Esophagus squamous epithelium (tissue), 5 donors: ENCODE data around the gene SH2D1A. TPM values are rescaled to one million over a fixed set of nuclear protein-coding genes. Genes with fewer than 3 reads are reported as not detected.

Source experiments
- DNase-seq: peaks from one replicate; lab custom pipeline; 2025; lab: John Stamatoyannopoulos, UW
- H3K27ac ChIP-seq, 4 donors: fragments of 200-600 bp; sonication (generic); one replicate each; pipeline ENCODE4 v1.5.1; 2016 to 2019; ENCODE audit warnings: mild to moderate bottlenecking in 1 of 4
- H3K27me3 ChIP-seq, 4 donors: fragments of 200-600 bp; sonication (generic); 1 replicate in 3 of 4; 2 replicates in 1 of 4; pipeline versions ENCODE4 v1.5.1 to v1.6.0; 2017 to 2021; ENCODE audit warnings: antibody characterized with exemption in 1 of 4
- H3K36me3 ChIP-seq, 3 donors: fragments of 200-600 bp; sonication (generic); one replicate each; pipeline ENCODE4 v1.5.1; 2016 to 2019
- H3K4me1 ChIP-seq, 3 donors: fragments of 200-600 bp; sonication (generic); one replicate each; pipeline ENCODE4 v1.5.1; 2017 to 2019
- H3K4me3 ChIP-seq, 4 donors: fragments of 200-600 bp; sonication (generic); 1 replicate in 3 of 4; 2 replicates in 1 of 4; pipeline ENCODE4 v1.5.1; 2016 to 2019; ENCODE audit warnings: mild to moderate bottlenecking in 2 of 4, moderate library complexity in 1 of 4
- H3K9me3 ChIP-seq, 3 donors: fragments of 200-600 bp; sonication (generic); one replicate each; pipeline ENCODE4 v1.5.1; 2016 to 2019
- CTCF ChIP-seq, 6 experiments: fragments of 450-650 bp in 4 of 6; fragments of 200-600 bp in 2 of 6; sonication (generic) in 2 of 6; IDR thresholded peaks; one replicate each; pipeline ENCODE4 v1.5.1; 2016 to 2019; ENCODE audit warnings: antibody characterized with exemption in 6 of 6, mild to moderate bottlenecking in 4 of 6, moderate library complexity in 4 of 6
- POLR2A ChIP-seq, 4 donors: fragments of 450-650 bp; IDR thresholded peaks; one replicate each; pipeline ENCODE4 v1.6.1; 2017; ENCODE audit warnings: antibody characterized with exemption in 4 of 4, mild to moderate bottlenecking in 4 of 4, moderate library complexity in 3 of 4
- WGBS, 2 donors: methylation state at CpG; one replicate each; pipeline ENCODE4 v1.1.5; 2018; 5-methylcytosine and 5-hydroxymethylcytosine counted together
- intact Hi-C: fragments of 100-400 bp; cut with DNase I; formaldehyde crosslinking; loops from one replicate; pipeline ENCODE4 v1.15.0; 2022
- total RNA-seq, 4 donors: library from RNA; depleted of rRNA; stranded (reverse); fragments of >200 nt; gene quantifications; one replicate each; pipeline ENCODE4 v1.1.0, GENCODE V29; 2016
- donor health status: DM: yes; HTN: yes; CAD: no.

SH2D1A gene
- total RNA-seq, 4 donors from 2014 or later: 0.53 to 2.1 (median 1.4) TPM; not detected in 1

- WGBS, 2 donors: 21 to 50% methylated on average over 1 of the region's 1 CpG
- TF ChIP-seq POLR2A (IDR thresholded peaks at IDR 0.05): no peak
- DNase-seq: no peak
- no peaks in the 10 kb centered on the region for H3K36me3 ChIP-seq
- intact Hi-C loops: no loop called here
- H3K27ac ChIP-seq: no peak overlapping the region
- H3K4me1 ChIP-seq: no peaks in the 10 kb centered on the region
- H3K4me3 ChIP-seq: no peak overlapping the region
- no peaks in the 10 kb centered on the region for H3K27me3 ChIP-seq
- no peaks in the 10 kb centered on the region for H3K9me3 ChIP-seq
Measured at GRCh38 chrX:124337916-124338315, 8.4 kb upstream of the SH2D1A start.

DNA sequence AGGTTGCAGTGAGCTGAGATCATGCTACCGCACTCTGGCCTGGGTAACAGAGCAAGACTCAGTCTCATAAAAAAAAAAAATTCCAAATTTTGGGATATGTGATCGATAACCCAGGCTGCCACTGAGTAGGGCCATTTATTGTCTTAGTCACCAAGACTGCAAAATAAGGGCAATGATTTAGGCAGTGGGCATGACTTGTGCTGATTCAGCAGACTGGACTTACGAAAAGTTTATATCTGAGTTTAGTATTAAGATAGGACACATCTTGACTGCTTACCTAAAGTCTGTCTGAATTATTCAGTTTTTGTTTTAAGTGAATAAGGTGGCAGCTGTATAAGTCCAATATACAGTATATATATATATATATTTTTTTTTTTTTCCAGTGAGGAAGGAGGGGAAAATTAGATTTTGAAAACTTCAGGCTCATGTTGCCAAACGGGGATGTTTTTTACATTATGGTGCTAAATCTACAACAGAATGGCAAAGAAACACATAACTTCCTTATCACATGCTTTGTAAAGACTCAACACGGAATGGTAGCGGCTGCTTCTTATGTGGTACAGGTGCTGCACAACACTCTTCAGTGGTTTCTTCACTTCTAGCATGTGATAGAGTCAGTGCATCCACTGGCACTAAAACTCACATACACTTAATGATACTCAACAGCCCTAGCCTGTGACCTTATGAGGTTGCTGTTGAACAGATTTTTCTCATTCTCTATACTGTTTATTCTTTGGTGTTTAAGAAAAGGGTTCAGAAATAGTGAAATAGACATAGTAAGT is 7.4 kb upstream of the SH2D1A start:
- no peaks in the 10 kb centered on the region for H3K4me1 ChIP-seq
- no peaks in the 10 kb centered on the region for H3K27me3 ChIP-seq
- 79 to 90% methylated on average over 6 of the region's 6 CpGs for whole genome bisulfite sequencing, 2 donors
- H3K27ac ChIP-seq: no peak overlapping the region
- H3K4me3 ChIP-seq: no peak overlapping the region
- intact Hi-C loops: no loop called here
- no peak for DNase-seq
- no peaks in the 10 kb centered on the region for H3K9me3 ChIP-seq
- TF ChIP-seq CTCF (IDR thresholded peaks at IDR 0.05): no peak
- TF ChIP-seq POLR2A (IDR thresholded peaks at IDR 0.05): no peak
- H3K36me3 ChIP-seq: no peaks in the 10 kb centered on the region

- no peak for DNase-seq
- no peak overlapping the region for H3K4me3 ChIP-seq
- no peaks in the 10 kb centered on the region for H3K36me3 ChIP-seq
- WGBS, 2 donors: 50 to 53% methylated on average over 7 of the region's 7 CpGs
- no peaks in the 10 kb centered on the region for H3K9me3 ChIP-seq
- no peaks in the 10 kb centered on the region for H3K27me3 ChIP-seq
- intact Hi-C loops: no loop called here
- H3K27ac ChIP-seq: no peak overlapping the region
- TF ChIP-seq POLR2A (IDR thresholded peaks at IDR 0.05) (no peak), CTCF (IDR thresholded peaks at IDR 0.05) (no peak)
- H3K4me1 ChIP-seq: no peaks in the 10 kb centered on the region
Measured at GRCh38 chrX:124341396-124342132, 4.8 kb upstream of the SH2D1A start.

GRCh38 chrX:124342174-124342867 is 4.0 kb upstream of the SH2D1A start:
- no peaks in the 10 kb centered on the region for H3K36me3 ChIP-seq
- no peaks in the 10 kb centered on the region for H3K9me3 ChIP-seq
- no peaks in the 10 kb centered on the region for H3K4me1 ChIP-seq
- DNase-seq: no peak
- 60 to 71% methylated on average over 7 of the region's 7 CpGs for WGBS, 2 donors
- no peak overlapping the region for H3K4me3 ChIP-seq
- H3K27ac ChIP-seq: no peak overlapping the region
- TF ChIP-seq POLR2A (IDR thresholded peaks at IDR 0.05) (no peak), CTCF (IDR thresholded peaks at IDR 0.05) (no peak)
- intact Hi-C loops: no loop called here
- H3K27me3 ChIP-seq: no peaks in the 10 kb centered on the region

DNA sequence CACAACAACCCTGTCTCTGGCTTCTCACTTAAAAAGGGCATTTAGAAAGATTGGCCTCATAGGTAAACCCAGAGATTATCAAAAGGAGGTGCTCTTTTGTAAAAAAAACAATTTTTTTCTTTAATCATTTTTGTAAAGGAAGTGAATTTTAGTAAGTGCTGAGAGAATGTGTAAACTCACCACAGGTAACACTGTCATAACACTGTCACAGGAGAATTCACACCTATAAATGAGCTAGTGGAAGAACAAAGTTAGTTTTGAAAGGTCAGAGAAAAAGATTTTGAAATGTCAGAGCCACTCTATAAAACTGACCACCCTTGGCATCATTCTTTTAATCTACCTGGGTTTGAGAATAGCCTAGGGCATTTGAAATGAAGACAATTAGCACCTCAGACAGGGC is 3.3 kb upstream of the SH2D1A start:
- Histone ChIP-seq H3K36me3 (no peaks in the 10 kb centered on the region), H3K27ac (no peak overlapping the region), H3K9me3 (no peaks in the 10 kb centered on the region), H3K4me3 (no peak overlapping the region), H3K27me3 (no peaks in the 10 kb centered on the region), H3K4me1 (peaks cover 0 to 3% (median 0%) of the 10 kb centered on the region in 3 donors)
- no peak for DNase-seq
- no peak for TF ChIP-seq CTCF (IDR thresholded peaks at IDR 0.05)
- no peak for TF ChIP-seq POLR2A (IDR thresholded peaks at IDR 0.05)
- intact Hi-C loops: no loop called here
